B cell (primary cell): ENCODE data around the gene SYNE1.

ENCODE experiments used
- EZH2 ChIP-seq: IDR thresholded peaks from 2 replicates; pipeline ENCODE4 v1.6.1; 2012; ENCODE audit warnings: borderline replicate concordance, low read depth, mild to moderate bottlenecking, moderate library complexity, low read length; ENCODE audit not compliant: insufficient read depth, poor library complexity, severe bottlenecking
- TF ChIP-seq, protein P1 (sequence below): fragments of 200-600 bp; IDR thresholded peaks from one replicate; pipeline ENCODE4 v1.8.0; 2022; ENCODE audit warnings: antibody characterized with exemption, mild to moderate bottlenecking

DNA sequence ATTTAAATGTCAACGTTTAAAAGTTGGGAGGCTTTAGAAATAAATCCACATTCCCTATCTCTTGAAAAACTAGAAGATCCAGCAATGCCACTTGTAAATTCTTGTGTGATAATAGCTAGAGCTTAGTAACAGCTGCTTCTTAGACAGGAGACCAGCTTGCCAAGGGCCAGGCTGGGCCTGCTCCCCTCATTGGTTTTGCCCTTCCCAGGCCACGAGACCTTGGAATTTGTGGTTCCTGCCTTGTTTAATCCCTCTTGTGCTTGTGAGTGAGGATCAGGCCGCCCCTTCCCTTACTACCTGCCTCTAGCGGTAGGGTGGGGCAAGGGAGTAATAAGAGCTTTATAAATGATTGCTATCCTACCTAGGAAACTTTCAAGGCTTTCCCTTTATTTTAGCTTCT is 363.5 kb downstream of the SYNE1 start:
- TF ChIP-seq EZH2 = no peak
- TF ChIP-seq, protein P1, sequence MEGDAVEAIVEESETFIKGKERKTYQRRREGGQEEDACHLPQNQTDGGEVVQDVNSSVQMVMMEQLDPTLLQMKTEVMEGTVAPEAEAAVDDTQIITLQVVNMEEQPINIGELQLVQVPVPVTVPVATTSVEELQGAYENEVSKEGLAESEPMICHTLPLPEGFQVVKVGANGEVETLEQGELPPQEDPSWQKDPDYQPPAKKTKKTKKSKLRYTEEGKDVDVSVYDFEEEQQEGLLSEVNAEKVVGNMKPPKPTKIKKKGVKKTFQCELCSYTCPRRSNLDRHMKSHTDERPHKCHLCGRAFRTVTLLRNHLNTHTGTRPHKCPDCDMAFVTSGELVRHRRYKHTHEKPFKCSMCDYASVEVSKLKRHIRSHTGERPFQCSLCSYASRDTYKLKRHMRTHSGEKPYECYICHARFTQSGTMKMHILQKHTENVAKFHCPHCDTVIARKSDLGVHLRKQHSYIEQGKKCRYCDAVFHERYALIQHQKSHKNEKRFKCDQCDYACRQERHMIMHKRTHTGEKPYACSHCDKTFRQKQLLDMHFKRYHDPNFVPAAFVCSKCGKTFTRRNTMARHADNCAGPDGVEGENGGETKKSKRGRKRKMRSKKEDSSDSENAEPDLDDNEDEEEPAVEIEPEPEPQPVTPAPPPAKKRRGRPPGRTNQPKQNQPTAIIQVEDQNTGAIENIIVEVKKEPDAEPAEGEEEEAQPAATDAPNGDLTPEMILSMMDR = no peak
